Hematopoietic multipotent progenitor cell treated with erythropoietin and hydrocortisone succinate and interleukin-3 and kit ligand, for 17 days (in vitro differentiated cells): ENCODE results near the gene GLIPR1.
"Not testable (repeated sequence)": the region's sequence is repeated elsewhere in the genome, so short reads cannot be mapped to it uniquely, and the experiment has no call there.

Experiments
- DNase-seq: peaks from one replicate; pipeline ENCODE4 v3.0.0-alpha.2; 2015; ENCODE audit warnings: low spot score

The GLIPR1 gene

DNA sequence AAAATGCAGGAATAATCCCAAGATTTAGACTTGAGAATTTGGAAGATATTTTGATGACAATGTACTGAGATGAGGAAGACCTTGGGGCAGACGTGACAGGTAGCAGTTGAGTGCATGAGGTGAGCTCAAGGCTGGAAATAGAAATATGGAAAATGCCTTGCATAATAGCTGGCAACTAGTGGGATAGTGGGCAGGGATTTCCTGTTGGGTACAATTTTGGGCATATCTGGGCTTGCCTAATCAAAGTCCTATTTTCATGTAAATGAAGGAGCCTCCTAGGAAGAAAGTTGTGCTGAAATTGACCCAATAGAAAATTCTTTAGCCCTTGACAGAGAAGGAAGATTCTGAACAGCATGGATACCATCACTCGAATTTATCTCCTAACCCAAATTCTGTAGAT is 6.4 kb upstream of the GLIPR1 start:
- DNase-seq: no peak

DNA sequence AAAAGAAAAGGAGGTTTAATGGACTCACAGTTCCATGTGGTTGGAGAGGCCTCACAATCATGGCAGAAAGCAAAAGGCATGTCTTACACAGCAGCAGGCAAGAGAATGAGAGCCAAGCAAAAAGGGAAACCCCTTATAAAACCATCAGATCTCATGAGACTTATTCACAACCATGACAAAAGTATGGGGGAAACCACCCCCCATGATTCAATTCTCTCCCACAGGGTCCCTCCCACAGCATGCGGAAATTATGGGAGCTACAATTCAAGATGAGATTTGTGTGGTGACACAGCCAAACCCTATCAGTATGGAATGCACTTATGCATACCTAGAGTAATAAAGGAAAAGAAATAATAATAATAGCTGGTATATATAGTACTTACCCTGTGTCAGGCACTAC is 4.5 kb upstream of the GLIPR1 start:
- DNase-seq: no peak

DNA sequence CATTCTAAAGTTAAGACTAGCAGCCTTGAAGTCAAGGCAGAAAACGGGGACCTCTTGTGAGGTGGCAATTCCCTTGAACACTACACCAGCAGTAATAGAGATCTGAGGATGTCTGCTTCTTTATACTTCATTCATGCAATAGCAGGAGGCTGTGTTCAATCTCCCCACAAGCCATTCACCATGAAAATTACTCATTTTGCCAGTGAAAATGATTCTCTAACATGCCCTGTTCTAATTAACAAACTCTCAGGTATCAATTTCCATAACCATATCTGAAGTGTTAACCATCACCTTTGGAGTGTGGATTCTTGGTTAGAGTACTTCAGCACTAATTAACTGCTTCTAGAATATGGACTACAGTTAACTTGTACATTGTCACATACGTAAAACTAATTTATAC is 3.4 kb upstream of the GLIPR1 start:
- no peak for DNase-seq

DNA sequence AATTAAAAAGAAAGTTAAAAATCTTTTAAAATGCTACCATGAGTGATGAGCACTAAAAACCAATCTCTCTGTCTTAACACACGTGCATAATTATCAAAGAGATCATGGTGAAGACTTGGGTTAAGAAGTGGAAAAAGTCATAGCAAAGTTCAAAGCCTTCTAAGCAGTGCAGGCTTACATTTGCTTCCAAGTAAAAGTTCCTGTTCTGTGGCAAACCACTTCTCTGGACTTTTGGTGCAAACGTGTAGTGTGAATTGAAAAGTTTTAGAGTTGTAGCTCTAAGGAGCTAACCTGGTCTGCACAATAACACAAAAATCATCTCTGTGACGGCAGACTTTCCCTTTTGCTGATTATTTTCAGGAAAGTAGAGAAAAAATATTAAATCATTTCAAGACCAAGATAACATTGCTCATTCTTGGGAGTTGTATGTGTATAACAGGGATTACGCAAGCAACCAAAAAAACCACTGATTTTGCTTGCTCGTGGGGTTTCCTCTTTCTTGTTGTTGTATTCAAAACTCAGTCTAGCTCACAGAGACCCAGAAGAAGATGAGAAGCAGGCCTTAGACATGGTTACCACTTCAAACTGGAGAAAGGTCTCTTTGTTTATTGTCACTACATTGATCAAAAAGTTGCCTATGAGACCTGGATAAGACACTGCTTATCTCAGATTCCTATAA is 2.3 kb upstream of the GLIPR1 start:
- no peak for DNase-seq

DNA sequence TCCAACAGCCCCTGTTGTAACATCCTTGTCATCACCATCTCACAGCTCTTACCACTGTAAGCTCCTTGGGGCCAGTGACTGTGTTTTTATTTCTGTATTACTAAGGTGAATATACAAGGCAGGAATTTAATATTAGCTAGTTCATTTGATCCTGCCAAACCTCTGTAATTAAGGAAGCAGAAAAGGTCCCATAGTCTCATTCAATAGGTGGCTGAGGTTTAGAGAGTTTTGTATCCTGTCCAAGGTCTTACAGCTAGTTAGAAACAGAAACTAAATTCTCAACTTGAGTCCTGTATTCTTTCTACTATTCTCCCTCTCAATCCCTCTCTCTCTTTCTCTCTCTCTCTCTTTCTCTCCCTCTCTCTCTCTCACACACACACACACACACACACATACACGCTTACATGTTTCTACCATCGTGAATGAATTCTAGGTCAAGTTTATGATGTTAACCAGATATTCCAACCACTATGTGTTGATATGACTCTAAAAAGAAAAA is 543 bp upstream of the GLIPR1 start:
- no peak for DNase-seq

DNA sequence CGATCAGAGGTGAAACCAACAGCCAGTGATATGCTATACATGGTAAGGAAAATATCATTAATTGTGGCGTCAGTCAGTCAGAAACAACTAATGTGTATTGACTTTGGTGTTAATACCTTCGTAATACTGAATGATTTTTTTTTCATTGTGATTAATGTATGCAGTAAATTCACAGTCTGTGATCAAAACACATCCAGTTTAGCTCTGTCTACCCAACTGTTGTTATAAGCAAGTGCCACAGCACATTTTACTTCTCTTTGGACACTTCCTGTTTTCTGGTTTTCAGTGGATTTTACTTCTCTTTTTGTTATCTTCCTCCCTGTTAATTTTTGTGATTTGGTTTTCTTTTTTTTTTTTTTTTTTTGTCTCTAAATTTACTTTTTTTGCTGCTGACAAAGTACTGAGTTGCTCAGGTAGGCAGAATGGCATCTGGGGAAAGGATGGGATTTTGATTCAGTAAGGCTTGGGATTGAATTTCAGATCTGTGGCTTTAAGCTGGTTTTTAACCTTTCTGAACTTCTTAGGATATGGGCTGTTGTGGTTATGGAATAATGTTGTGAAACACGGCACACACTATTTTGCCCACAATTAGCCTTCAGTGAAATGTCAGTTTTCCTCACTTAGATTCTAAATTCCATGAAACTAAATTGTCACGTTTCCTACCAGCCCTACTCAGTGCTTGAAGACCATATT is 604 bp downstream of the GLIPR1 start:
- no peak for DNase-seq

DNA sequence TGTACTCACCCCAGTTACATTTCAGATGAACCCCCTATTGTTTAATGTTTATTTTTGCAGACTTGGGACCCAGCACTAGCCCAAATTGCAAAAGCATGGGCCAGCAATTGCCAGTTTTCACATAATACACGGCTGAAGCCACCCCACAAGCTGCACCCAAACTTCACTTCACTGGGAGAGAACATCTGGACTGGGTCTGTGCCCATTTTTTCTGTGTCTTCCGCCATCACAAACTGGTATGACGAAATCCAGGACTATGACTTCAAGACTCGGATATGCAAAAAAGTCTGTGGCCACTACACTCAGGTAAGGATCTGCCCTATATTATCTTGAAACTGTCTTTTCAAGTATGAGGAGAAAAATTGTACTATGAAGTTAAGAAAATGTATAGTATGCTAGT is 1.2 kb downstream of the GLIPR1 start:
- no peak for DNase-seq

DNA sequence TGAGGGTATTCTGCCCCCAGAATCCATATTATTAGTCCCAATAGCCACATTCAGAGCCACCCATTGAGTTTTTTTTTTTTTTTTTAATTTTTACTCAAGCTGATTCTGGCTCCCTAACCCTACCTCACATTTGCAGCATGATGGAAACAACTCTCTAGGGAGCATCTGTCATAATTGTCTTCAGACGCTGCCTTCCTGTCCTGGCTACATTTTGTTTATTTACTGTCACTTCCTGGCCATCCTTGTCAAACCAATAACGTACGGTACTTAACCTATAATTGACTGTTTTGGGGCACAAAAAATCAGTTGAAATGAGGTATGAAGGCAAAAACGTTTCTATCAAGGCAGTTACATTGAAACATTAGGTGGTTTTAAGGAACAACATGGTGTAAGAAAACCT is 2.1 kb downstream of the GLIPR1 start:
- DNase-seq: no peak

DNA sequence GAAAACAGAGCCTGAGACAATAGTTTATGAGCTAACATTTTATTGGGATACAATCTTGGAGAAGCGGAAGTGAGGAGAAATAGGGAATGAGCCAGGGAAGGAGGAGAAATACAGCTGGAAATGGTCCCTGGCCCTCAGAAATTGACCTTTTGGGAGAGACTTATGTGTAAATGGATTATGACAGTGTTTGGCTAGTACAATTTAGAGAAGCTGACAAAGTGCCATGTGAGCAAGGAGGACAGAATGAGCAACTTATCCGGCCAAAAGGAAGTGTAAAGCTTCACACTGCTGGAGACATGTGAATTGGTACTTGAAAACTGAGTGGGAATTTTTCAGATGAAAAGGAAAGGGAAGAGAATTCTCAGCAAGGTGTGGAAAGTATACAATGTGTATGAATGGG is 2.9 kb downstream of the GLIPR1 start:
- no peak for DNase-seq

DNA sequence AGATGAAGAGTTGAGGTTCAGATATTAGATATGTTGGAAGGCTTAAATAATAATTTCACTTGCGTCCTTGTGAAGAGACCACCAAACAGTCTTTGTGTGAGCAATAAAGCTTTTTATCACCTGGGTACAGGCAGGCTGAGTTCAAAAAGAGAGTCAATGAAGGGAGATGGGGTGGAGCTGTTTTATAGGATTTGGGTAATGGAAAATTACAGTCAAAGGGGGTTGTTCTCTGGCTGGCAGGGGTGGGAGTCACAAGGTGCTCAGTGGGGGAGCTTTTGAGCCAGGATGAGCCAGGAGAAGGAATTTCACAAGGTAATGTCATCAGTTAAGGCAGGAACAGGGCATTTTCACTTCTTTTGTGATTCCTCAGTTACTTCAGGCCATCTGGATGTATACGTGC is 3.9 kb downstream of the GLIPR1 start:
- DNase-seq: not testable (repeated sequence)

DNA sequence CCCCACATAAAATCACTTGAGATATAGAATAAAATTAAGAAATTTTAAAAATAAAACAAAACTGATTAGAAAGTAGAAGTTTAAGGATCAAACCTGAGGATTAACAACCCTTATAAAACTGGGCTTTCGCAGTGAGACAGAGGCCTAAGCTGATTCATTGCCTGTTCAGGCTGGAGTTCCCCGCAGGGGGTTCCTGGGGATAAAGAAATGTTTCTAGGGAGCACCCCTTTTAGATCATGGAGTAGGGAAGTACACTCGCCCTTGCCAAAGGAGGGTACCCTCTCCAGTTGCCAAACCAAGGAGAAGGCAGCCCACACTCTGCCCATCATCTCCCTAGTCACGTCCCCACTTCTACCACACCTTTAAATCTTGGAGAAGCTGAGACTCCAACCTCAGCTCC is 6.8 kb downstream of the GLIPR1 start:
- no peak for DNase-seq

DNA sequence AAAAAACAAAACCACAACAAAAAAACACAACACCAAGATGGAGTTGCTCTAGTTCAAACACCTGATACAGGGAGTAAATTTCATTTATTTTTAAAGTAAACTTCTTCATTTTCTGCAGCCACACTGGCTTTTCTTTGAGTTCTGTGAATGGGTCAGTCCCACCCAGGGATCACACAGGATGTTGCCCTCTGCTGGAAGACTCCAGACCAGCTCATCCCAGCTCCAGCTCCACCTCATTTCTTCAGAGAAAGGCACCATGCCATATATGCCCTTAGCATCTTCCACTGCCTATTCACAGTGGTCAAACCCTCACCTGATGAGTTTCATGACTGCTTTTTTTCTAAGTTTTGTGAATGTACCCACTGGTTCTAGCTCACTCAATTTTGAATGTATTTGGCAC is 8.0 kb downstream of the GLIPR1 start:
- no peak for DNase-seq

DNA sequence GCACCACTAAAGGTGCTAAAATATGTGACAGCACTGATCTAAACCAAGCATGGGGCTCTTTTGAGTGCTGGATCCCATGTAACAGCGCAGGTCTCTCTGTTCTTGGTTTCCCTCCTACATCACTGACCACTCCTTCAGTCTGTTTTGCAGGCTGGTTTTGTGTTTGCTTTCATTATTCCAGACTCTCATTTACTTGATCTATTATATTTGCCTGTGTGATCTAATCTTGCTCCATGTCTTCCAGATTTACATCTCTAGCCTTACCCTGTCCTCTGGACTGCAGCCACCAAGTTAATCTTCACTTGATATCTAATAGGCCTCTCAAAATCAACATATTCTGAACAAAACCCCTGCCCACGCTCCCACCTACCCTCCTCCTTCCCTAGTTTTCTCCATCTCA is 8.6 kb downstream of the GLIPR1 start:
- DNase-seq: no peak

DNA sequence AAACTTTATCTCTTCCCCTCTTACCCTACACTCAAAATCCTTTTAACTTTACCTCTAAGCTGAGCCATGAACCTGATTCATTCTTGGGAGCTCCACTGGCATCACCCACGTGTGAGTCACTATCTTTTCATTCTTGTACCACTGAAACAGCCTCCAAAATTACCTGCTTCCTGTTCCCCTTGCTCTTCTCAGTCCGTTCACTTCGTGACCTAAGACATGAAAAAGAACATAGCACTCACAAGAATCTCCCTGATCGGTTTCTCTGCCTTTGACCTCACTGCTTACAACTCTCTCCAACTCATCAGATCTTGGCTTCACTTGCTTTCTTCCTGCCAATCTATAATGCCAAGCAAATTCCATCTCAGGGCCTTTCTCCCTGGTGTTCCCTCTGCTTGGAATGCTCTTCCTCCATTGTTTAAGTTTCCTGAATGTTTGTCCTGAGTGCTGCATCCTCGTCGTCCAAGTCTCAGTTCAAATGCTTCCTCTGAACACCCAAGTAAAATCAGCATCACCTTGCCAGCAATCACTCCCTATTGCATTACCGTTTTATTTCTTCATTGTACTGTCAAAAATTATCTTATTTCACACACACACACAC is 9.2 kb downstream of the GLIPR1 start:
- DNase-seq: no peak

DNA sequence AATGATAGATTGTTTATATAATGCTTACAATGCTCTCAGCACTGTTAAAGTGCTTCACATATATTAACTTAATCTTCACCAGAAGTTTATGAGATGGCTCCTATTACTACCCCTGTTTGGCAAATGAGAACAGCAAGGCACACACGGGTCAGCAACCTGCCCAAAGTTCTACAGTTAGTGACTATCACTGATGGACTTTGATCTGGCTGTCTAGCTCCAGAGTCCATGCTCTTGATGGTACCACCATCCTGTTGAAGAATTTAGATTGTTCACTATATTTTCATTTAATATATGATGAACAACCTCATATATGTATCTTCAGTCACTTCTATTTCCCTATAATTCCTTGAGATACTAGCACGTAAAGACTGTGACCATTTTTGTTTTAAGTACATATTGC is 10.6 kb downstream of the GLIPR1 start:
- no peak for DNase-seq

DNA sequence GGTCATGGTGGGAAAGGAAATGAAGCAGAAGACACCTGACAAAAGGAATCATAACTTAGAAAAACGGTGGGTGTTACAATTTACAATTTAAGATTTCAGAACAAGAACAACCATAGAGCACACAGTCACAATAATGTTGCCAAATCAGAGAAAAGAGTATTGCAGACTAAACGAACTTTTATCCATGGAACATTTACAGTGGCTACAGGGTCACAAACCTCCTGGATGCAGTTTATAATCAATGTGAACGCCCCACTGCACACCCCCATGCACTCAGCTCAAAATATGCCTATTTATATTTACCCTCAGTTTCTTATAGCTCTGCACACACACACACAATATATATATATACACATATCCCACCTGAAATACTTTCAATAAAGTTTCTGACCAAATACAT is 22.9 kb downstream of the GLIPR1 start:
- DNase-seq: no peak

DNA sequence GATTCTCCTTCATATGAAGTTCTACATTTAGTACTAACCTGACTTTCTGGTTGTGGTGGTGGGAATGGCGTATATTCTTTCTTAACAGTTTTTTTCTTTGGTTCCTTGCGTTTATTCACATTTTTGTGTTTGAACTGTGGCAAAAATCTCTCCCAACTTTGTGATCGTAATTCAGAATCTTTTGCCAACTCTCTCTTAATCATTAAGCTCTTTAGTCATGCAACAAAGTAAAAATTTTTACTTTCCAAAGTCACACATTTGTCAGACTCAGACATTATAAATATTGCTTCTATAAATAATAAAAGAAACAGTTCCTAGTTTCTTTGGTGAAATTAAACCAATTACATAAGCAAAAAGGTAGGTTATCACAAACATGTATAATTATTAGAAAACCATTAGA is 23.3 kb downstream of the GLIPR1 start:
- DNase-seq: no peak

DNA sequence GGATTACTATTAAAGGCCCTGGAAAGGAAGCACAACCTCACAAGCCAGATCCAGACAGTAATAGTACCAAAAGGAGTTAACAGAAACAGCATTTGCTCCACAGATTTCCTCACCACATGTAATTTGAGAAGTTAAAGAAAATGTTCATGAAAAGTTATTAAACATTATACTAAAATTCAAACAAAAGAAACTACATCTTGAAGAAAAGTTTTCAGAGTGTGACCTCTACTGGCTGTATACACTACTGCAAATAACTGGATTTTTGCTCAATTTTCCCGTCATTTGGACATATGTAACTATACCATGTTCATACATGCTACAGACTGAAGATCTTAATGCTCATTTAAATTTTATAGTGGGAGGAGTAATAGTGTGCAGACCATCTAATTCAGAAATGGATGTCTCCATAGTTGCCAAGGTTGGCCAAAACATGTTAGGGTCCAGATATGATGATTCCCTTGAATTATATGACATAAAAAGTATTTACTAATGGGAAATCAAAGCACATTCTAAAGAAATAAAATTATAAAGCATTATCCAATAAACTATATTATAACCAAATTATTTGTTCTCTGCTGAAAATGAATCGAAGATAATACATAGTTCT is 25.3 kb downstream of the GLIPR1 start:
- no peak for DNase-seq

DNA sequence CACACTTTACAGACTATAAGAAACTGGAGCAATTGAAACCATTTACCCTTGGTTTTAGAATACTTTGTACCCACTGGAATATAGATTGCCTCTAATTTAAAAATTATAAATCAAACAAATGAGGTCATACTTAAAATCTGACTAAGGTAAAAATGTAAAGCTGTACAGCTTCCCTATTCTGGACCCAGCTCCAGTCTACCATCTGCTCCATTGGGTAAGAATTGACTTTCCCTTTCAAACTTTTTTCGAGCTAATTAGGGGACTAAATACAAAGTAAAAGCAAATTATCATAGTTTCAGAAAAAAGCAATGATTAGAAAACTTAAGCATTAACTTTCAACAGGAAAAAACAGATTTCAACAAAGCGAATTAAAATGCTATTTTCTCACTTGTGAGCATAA is 26.5 kb downstream of the GLIPR1 start:
- DNase-seq: no peak

DNA sequence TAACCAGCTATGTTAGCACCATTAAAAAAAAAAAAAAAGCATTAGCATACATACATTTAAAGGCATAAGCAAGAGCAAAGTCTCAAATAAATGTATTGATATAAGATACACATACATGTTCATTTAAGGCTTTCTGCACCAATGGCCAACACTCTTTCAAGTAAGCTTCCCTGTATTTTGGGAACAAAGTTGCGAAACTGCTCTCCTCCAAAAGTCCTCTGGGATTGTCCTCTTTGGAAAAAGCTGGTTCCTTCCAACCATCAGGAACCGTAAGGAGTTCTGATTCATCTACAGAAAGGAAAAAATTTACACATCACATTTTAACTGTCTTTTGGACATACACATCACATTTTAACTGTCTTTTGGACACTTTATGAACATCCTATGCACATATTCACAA is 27.6 kb downstream of the GLIPR1 start:
- no peak for DNase-seq

DNA sequence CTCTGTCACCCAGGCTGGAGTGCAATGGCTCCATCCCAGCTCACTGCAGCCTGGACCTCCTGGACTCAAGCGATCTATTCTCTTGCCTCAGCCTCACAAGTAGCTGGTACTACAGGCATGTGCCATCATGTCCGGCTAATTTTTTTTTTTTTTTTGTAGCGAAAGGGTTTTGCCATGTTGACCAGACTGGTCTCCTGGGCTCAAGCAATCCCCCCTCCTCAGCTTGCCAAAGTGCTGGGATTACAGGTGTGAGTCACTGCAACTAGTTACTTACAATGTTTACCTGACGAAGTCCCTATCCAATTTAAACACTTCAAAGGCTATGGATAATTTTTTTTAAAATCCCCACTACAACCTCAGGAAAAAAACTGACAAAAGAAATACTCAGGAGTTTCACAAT is 29.1 kb downstream of the GLIPR1 start:
- no peak for DNase-seq

DNA sequence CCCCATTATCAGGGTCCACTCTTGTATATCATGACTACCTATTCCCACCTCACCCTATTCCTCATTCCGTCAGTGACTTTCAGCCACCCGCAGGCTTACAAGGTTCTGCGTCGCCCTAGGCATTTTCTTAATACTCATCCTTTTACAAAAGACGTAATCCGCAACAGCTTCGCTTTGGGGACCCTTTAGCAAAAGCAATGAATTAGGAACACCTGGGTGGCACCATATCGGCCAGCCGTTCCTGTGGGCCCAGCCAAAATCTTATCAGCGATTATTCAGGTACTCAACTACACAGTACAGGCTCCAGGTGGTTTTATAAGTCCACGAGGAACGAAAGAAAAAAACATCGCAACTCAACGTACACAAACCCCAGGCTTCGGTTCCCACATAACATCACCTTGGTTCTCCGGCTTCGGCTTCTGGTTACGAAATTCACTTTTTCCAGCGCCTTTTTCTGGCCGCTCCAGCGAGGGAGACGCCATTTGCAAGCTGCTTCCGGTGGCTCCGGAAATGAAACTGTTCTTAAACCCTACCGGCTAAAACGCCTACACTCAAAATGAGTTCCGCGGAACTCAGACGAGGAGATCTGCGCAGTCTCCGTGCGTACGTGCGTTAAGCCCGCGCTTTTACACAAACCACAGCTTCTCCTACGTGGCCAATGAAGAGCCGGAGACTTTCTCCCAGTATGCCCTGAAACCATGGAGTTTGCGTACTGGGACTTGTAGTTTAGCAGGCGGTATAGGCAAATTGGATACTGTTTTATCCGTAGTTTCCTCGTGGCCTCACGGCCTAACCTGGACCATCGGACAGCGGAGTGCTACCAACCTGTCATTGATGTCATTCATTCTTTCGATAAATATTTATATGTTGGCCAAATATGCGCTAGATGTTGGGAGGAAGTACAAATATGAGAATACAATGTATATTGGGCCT is 30.8 kb downstream of the GLIPR1 start, which contains the start of gene KRR1:
Gene KRR1, minus strand, starts transcription at position 494 of the 933 bp plus-strand sequence. Its CDS starts 12 bp downstream, at position 482.
- DNase-seq: peak; percentile 82
